Tibial nerve (tissue), 4 donors: Measurements from ENCODE around the gene GSTA4.

Source experiments
- CTCF ChIP-seq, 5 experiments: fragments of 200-600 bp in 3 of 5; fragments of 450-650 bp in 2 of 5; sonication (generic) in 3 of 5; IDR thresholded peaks; one replicate each; pipeline ENCODE4 v1.5.1; 2016 to 2019; ENCODE audit warnings: antibody characterized with exemption in 5 of 5, mild to moderate bottlenecking in 3 of 5, moderate library complexity in 2 of 5
- EP300 ChIP-seq, 2 donors: sonication (generic); formaldehyde crosslinking; IDR thresholded peaks; one replicate each; pipeline ENCODE4 v1.6.1; 2017; ENCODE audit warnings: antibody characterized with exemption in 2 of 2, mild to moderate bottlenecking in 1 of 2
- POLR2A ChIP-seq, 2 donors: fragments of 450-650 bp; IDR thresholded peaks; one replicate each; pipeline ENCODE4 v1.6.1; 2017; ENCODE audit warnings: antibody characterized with exemption in 2 of 2, mild to moderate bottlenecking in 2 of 2, moderate library complexity in 2 of 2

GRCh38 chr6:52994839-52995088 lies 320 bp downstream of the GSTA4 start:
- TF ChIP-seq POLR2A (IDR thresholded peaks at IDR 0.05) (no peak), CTCF (IDR thresholded peaks at IDR 0.05) (no peak), EP300 (IDR thresholded peaks at IDR 0.05) (no peak)
